Ascending aorta (tissue), 2 donors: ENCODE measurements around the gene SEMA5B. TPM values are rescaled to one million over a fixed set of nuclear protein-coding genes. Genes with fewer than 3 reads are reported as not detected.

ENCODE experiments used
- DNase-seq, 2 donors: peaks; one replicate each; pipeline ENCODE4 v3.0.0-alpha.2; 2019; ENCODE audit warnings: low spot score in 2 of 2
- H3K27ac ChIP-seq, 2 donors: fragments of 200-600 bp; sonication (generic); one replicate each; pipeline ENCODE4 v1.5.1; 2016 to 2017; ENCODE audit warnings: mild to moderate bottlenecking in 1 of 2
- H3K27me3 ChIP-seq: fragments of 200-600 bp; sonication (generic); one replicate; pipeline ENCODE4 v1.5.1; 2017
- H3K36me3 ChIP-seq, 2 donors: fragments of 200-600 bp; sonication (generic); one replicate each; pipeline ENCODE4 v1.5.1; 2016
- H3K4me1 ChIP-seq, 2 donors: fragments of 200-600 bp; sonication (generic); one replicate each; pipeline ENCODE4 v1.5.1; 2016 to 2017; ENCODE audit warnings: mild to moderate bottlenecking in 1 of 2
- H3K4me3 ChIP-seq, 2 donors: fragments of 200-600 bp; sonication (generic); one replicate each; pipeline ENCODE4 v1.5.1; 2016 to 2017; ENCODE audit warnings: mild to moderate bottlenecking in 1 of 2
- H3K9me3 ChIP-seq, 2 donors: fragments of 200-600 bp; sonication (generic); one replicate each; pipeline ENCODE4 v1.5.1; 2016
- intact Hi-C: fragments of 100-400 bp; cut with DNase I; formaldehyde crosslinking; loops from one replicate; pipeline ENCODE4 v1.15.1; 2023
- total RNA-seq: library from RNA; depleted of rRNA; stranded (reverse); fragments of >200 nt; gene quantifications from one replicate; pipeline ENCODE4 v1.1.0, GENCODE V29; 2016
- TF ChIP-seq, protein P1 (sequence below), 3 experiments: fragments of 200-600 bp in 2 of 3; fragments of 450-650 bp in 1 of 3; sonication (generic) in 2 of 3; IDR thresholded peaks; one replicate each; pipeline ENCODE4 v1.5.1; 2016 to 2019; ENCODE audit warnings: antibody characterized with exemption in 3 of 3, mild to moderate bottlenecking in 1 of 3, moderate library complexity in 1 of 3

SEMA5B gene
- total RNA-seq, 1 donor from 2014 or later: 0.85 TPM

DNA sequence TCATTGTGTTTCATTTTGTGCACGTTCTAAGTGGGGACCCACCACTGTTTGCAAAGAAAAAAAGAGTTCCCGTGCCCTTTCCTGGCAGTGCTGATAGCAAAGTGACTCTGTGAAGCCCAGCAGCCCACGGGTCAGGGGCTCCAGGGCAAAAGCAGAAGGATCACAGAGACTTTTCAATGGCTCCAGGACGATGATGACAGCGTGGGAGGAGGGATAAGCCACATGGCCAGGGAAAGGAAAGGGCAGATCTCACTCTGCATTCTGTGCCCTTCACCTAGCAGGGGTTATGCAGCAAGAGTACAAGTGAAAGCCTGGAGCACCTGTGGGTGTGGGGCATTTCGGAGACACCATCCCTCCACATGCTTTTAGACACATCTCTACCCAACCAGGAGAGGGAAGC, 35.4 kb downstream of the SEMA5B start:
- intact Hi-C loops: no loop called here

DNA sequence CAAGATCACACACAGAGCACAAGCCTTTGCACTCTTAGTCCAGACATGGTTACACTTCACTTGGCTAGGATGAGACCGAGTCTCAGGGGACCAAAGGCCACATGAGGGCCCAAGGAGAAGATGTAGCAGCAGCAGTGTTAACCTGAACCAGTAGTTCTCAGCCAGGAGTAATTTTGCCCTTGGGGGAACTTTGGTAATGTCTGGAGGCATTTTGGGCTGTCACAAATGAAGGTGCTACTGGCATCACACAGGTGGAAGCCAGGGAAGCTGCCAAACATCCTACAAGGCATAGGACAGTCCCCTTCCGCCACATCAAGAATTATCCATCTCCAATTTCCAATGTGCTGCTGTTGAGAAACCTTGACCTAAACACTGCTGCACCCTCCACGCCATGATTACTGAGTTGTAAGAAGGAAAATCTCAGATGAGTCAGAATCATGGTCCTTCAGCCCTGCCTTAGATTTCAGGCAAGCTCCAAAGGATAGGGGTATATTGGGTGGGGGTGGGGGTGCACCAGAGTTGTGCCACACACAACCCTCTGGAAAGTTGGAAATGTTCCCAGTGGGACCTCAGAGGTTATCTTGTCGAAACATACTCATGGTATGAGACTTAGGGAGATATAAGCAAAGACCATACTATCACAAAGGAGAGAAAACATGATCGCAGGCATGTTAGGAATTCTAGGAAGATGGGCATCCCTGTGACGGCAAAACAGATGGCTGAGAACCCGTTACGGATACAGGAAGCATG, 36.2 kb downstream of the SEMA5B start:
- H3K36me3 ChIP-seq: no peaks in the 10 kb centered on the region
- H3K9me3 ChIP-seq: no peaks in the 10 kb centered on the region
- TF ChIP-seq, protein P1, sequence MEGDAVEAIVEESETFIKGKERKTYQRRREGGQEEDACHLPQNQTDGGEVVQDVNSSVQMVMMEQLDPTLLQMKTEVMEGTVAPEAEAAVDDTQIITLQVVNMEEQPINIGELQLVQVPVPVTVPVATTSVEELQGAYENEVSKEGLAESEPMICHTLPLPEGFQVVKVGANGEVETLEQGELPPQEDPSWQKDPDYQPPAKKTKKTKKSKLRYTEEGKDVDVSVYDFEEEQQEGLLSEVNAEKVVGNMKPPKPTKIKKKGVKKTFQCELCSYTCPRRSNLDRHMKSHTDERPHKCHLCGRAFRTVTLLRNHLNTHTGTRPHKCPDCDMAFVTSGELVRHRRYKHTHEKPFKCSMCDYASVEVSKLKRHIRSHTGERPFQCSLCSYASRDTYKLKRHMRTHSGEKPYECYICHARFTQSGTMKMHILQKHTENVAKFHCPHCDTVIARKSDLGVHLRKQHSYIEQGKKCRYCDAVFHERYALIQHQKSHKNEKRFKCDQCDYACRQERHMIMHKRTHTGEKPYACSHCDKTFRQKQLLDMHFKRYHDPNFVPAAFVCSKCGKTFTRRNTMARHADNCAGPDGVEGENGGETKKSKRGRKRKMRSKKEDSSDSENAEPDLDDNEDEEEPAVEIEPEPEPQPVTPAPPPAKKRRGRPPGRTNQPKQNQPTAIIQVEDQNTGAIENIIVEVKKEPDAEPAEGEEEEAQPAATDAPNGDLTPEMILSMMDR (IDR thresholded peaks at IDR 0.05): no peak
- H3K27ac ChIP-seq: no peak overlapping the region
- H3K4me1 ChIP-seq: peaks cover 4 to 13% of the 10 kb centered on the region in 2 donors
- DNase-seq: no peak
- H3K27me3 ChIP-seq: peaks cover 3% of the 10 kb centered on the region
- intact Hi-C loops: no loop called here
- H3K4me3 ChIP-seq: no peak overlapping the region

More for the DNA sequence above, 35.4 kb downstream of the SEMA5B start:
- no peaks in the 10 kb centered on the region for H3K9me3 ChIP-seq
- no peak overlapping the region for H3K27ac ChIP-seq
- DNase-seq: no peak
- TF ChIP-seq, protein P1 (IDR thresholded peaks at IDR 0.05): no peak
- no peaks in the 10 kb centered on the region for H3K36me3 ChIP-seq
- no peak overlapping the region for H3K4me3 ChIP-seq
- H3K4me1 ChIP-seq: peaks cover 6 to 17% of the 10 kb centered on the region in 2 donors
- peaks cover 3% of the 10 kb centered on the region for H3K27me3 ChIP-seq

DNA sequence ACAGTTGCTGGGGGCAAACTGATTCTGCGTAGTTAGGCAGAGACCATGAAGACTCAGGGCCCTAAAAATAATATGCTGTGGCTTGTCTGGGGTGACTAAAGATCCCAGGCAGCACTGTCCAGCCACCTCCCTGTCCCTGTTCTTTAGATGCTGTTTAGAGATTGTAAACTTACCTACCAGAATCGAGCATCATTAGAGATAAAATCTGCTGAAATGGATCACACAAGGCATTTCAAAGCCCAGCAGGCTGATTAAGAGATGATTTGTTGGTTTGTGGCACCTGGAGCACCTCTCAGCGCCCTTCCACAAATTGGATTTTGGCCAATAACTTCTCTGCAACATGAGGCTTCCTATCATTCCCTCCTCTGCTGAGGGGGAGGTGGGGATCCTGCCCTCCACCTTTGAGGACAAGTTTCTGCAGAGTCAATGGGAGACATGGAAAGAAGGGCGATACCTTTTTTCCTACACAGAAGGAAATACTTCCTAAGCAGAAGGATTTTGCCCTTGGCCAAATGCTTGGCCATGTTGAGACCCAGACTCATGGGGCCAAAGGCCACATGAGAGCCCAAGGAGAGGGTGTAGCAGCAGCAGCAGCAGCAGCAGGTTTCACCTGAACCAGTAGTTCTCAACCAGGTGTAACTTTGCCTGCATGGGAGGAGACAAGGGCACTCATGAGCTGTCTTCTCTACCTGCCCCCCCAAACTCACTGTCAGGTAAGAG, 37.5 kb downstream of the SEMA5B start:
- H3K36me3 ChIP-seq: no peaks in the 10 kb centered on the region
- intact Hi-C loops: no loop called here
- H3K27ac ChIP-seq: no peak overlapping the region
- TF ChIP-seq, protein P1 (IDR thresholded peaks at IDR 0.05): no peak
- H3K4me1 ChIP-seq: peaks cover 4 to 11% of the 10 kb centered on the region in 2 donors
- peaks cover 3% of the 10 kb centered on the region for H3K27me3 ChIP-seq
- H3K4me3 ChIP-seq: no peak overlapping the region
- no peak for DNase-seq
- H3K9me3 ChIP-seq: no peaks in the 10 kb centered on the region

DNA sequence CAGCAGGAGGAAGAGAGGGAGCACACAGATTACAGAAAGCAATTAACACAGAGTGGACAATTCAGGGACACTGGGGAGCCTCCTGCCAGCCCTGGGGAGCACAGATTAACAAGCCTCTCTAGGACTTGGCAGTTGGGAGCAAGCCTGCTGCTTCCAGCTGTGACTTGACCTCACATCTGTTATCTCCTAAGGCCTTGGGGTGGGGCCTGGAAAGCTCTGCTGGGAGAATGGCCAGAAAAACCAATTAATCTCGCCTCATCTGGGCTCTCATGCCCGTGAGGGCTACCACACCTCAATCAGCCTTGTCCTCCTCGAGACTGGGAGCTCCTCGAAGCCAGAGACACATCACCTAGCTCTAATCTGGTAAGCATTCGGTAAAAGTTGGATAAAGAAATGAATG, 39.1 kb downstream of the SEMA5B start:
- H3K9me3 ChIP-seq: no peaks in the 10 kb centered on the region
- H3K27ac ChIP-seq: no peak overlapping the region
- intact Hi-C loops: no loop called here
- H3K4me3 ChIP-seq: no peak overlapping the region
- peaks cover 3% of the 10 kb centered on the region for H3K27me3 ChIP-seq
- no peaks in the 10 kb centered on the region for H3K36me3 ChIP-seq
- TF ChIP-seq, protein P1 (IDR thresholded peaks at IDR 0.05): no peak
- no peak for DNase-seq
- H3K4me1 ChIP-seq: peaks cover 4 to 11% of the 10 kb centered on the region in 2 donors

DNA sequence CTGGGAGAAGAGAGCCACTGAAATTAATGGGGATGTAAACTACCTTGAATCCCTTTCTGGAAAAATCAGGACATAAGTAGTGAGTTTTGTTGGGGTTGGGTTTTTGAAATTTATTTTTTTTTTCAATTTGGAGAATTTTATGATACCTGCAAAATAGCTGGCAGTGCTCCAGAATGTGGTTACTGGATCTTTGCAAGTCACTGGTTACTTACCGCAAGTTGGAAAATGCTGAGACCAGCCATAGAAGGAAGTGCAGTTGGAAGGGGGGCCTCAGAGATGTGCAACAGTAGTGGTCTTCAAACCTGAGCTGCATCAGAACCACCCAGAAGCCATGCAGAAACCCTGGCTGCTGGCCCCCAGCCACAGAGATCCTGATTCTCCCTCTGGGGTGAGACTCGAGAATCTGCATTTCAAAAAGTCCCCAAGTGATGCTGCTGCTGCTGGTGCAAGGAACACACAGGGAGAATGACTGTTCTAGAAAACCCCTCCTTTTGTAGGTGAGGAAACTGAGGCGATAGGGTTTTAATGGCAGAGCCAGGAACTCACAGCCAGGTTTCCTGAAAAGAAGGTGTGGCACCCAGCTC, 39.7 kb downstream of the SEMA5B start:
- TF ChIP-seq, protein P1 (IDR thresholded peaks at IDR 0.05): no peak
- no peak for DNase-seq
- intact Hi-C loops: no loop called here
- peaks cover 4 to 5% of the 10 kb centered on the region in 2 donors for H3K4me1 ChIP-seq
- peaks cover 3% of the 10 kb centered on the region for H3K27me3 ChIP-seq
- no peaks in the 10 kb centered on the region for H3K9me3 ChIP-seq
- no peak overlapping the region for H3K4me3 ChIP-seq
- H3K36me3 ChIP-seq: no peaks in the 10 kb centered on the region
- no peak overlapping the region for H3K27ac ChIP-seq
